Spleen (tissue), 11 donors: ENCODE data around the gene EXT2. TPM values are rescaled to one million over a fixed set of nuclear protein-coding genes. Genes with fewer than 3 reads are reported as not detected.
A peak's percentile ranks its signal among the peaks of the same experiment; 100 is the strongest.

ENCODE experiments used
- DNase-seq: peaks from one replicate; pipeline ENCODE4 v3.0.0-alpha.2; 2020
- H3K27ac ChIP-seq, 8 donors: fragments of 200-600 bp; sonication (generic) in 7 of 8; 1 replicate in 4 of 8; 2 replicates in 4 of 8; pipeline versions ENCODE4 v1.5.0 to v1.8.0; 2016 to 2021; ENCODE audit warnings: inconsistent platforms in 4 of 8, mild to moderate bottlenecking in 4 of 8, moderate library complexity in 1 of 8
- H3K27me3 ChIP-seq, 7 donors: fragments of 200-600 bp; sonication (generic) in 6 of 7; replicated peaks in 1 of 7; 1 replicate in 4 of 7; 2 replicates in 3 of 7; pipeline versions ENCODE4 v1.5.0 to v1.8.0; 2016 to 2021; ENCODE audit warnings: inconsistent platforms in 3 of 7, mild to moderate bottlenecking in 1 of 7
- H3K36me3 ChIP-seq, 6 donors: fragments of 200-600 bp; sonication (generic) in 5 of 6; 1 replicate in 4 of 6; 2 replicates in 2 of 6; pipeline versions ENCODE4 v1.5.0 to v1.8.0; 2016 to 2021; ENCODE audit warnings: inconsistent platforms in 2 of 6
- H3K4me1 ChIP-seq, 6 donors: fragments of 200-600 bp; sonication (generic) in 5 of 6; 1 replicate in 3 of 6; 2 replicates in 3 of 6; pipeline versions ENCODE4 v1.5.0 to v1.8.0; 2016 to 2021; ENCODE audit warnings: inconsistent platforms in 3 of 6
- H3K4me3 ChIP-seq, 8 donors: fragments of 200-600 bp; sonication (generic) in 7 of 8; 1 replicate in 4 of 8; 2 replicates in 4 of 8; pipeline versions ENCODE4 v1.5.0 to v1.8.0; 2016 to 2021; ENCODE audit warnings: inconsistent platforms in 4 of 8, mild to moderate bottlenecking in 4 of 8, moderate library complexity in 2 of 8
- H3K9me3 ChIP-seq, 8 donors: fragments of 200-600 bp; sonication (generic) in 7 of 8; 1 replicate in 4 of 8; 2 replicates in 4 of 8; pipeline versions ENCODE4 v1.5.0 to v1.8.0; 2016 to 2021; ENCODE audit warnings: inconsistent platforms in 4 of 8
- POLR2A ChIP-seq, 3 donors: fragments of 450-650 bp; IDR thresholded peaks; one replicate each; pipeline ENCODE4 v1.5.1; 2017; ENCODE audit warnings: antibody characterized with exemption in 3 of 3, mild to moderate bottlenecking in 1 of 3
- POLR2AphosphoS5 ChIP-seq, 3 donors: sonication (generic); formaldehyde crosslinking; IDR thresholded peaks; one replicate each; pipeline ENCODE4 v1.5.1; 2017; ENCODE audit warnings: antibody characterized with exemption in 3 of 3
- WGBS, 5 donors: extraction: QIAGEN DNeasy Blood & Tissue Kit in 3 of 5; methylation state at CpG; one replicate each; pipeline versions ENCODE4 v1.1.5 to v1.1.7; 2013 to 2018; 5-methylcytosine and 5-hydroxymethylcytosine counted together
- intact Hi-C: fragments of 100-400 bp; cut with DNase I; formaldehyde crosslinking; loops from one replicate; pipeline ENCODE4 v1.15.0; 2023; ENCODE audit warnings: low total_unique reads
- polyA plus RNA-seq, 3 donors: library from polyadenylated mRNA; stranded (reverse); fragments of 200-250 nt; gene quantifications; one replicate each; pipeline ENCODE4 v1.2.1, GENCODE V29; 2013
- total RNA-seq, 7 donors: library from RNA; depleted of rRNA in 3 of 7; stranded (reverse); fragments of >200 nt in 3 of 7; fragmentation: NEBNext Ultra II Directional in 4 of 7; extraction: Animal tissue kit (Norgen Biotek cat#: 25700) in 4 of 7; gene quantifications; one replicate each; pipeline versions ENCODE4 v1.1.0 to v1.2.1, GENCODE V29; 2016 to 2021
- TF ChIP-seq, protein P1 (sequence below), 11 experiments: fragments of 200-600 bp in 7 of 11; fragments of 450-650 bp in 4 of 11; sonication (generic) in 4 of 11; IDR thresholded peaks in 8 of 11; conservative IDR thresholded peaks in 3 of 11; 1 replicate in 7 of 11; 2 replicates in 4 of 11; pipeline versions ENCODE4 v1.4.0 to v1.8.0; 2016 to 2021; ENCODE audit warnings: antibody characterized with exemption in 11 of 11, inconsistent platforms in 4 of 11, mild to moderate bottlenecking in 1 of 11
- donor health status: healthy with polysubstance abuse.
- donor health status: DM: no; HTN: no; CAD: no; lungs with moderate emphysema.
- donor health status: DM: no; HTN: no; CAD: no.
- donor health status: Bipolar disorder and iron deficiency.
- donor health status: healthy.
- donor health status: DM: no; HTN: no; CAD: no.
- donor health status: DM: yes; HTN: yes; CAD: no.

EXT2 gene
- total and polyA plus RNA-seq, 10 donors: 10.0 to 60.1 (median 41.3) TPM

DNA sequence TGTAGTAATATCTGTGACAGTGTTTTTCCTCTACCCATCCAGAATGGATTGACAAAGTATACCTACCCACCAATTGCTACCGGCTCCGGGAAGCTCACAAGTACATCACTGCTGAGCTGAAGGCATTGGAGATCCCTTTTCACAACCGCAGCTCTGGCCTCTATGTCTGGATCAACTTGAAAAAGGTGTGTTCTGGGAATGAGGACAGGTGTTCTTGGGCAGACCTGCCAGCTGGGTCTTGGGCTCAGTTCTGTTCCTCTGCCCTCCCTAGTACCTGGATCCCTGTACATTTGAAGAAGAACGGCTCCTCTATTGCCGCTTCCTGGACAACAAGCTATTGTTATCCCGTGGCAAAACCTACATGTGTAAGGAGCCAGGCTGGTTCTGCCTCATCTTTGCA, 37.2 kb upstream of the EXT2 start:
- H3K4me1 ChIP-seq: no peaks in the 10 kb centered on the region
- no peak for DNase-seq
- 88 to 91% (median 91%) methylated on average over 6 of the region's 6 CpGs for WGBS, 5 donors
- intact Hi-C loops: no loop called here
- H3K36me3 ChIP-seq: no peaks in the 10 kb centered on the region
- no peaks in the 10 kb centered on the region for H3K9me3 ChIP-seq
- H3K27me3 ChIP-seq: no peaks in the 10 kb centered on the region
- H3K4me3 ChIP-seq: no peak overlapping the region
- TF ChIP-seq, protein P1, sequence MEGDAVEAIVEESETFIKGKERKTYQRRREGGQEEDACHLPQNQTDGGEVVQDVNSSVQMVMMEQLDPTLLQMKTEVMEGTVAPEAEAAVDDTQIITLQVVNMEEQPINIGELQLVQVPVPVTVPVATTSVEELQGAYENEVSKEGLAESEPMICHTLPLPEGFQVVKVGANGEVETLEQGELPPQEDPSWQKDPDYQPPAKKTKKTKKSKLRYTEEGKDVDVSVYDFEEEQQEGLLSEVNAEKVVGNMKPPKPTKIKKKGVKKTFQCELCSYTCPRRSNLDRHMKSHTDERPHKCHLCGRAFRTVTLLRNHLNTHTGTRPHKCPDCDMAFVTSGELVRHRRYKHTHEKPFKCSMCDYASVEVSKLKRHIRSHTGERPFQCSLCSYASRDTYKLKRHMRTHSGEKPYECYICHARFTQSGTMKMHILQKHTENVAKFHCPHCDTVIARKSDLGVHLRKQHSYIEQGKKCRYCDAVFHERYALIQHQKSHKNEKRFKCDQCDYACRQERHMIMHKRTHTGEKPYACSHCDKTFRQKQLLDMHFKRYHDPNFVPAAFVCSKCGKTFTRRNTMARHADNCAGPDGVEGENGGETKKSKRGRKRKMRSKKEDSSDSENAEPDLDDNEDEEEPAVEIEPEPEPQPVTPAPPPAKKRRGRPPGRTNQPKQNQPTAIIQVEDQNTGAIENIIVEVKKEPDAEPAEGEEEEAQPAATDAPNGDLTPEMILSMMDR (IDR thresholded peaks at IDR 0.05 in 8 of 11, conservative IDR thresholded peaks at IDR 0.05 in 3 of 11): no peak
- TF ChIP-seq POLR2AphosphoS5 (IDR thresholded peaks at IDR 0.05): no peak
- no peak for TF ChIP-seq POLR2A (IDR thresholded peaks at IDR 0.05)
- H3K27ac ChIP-seq: no peak overlapping the region

DNA sequence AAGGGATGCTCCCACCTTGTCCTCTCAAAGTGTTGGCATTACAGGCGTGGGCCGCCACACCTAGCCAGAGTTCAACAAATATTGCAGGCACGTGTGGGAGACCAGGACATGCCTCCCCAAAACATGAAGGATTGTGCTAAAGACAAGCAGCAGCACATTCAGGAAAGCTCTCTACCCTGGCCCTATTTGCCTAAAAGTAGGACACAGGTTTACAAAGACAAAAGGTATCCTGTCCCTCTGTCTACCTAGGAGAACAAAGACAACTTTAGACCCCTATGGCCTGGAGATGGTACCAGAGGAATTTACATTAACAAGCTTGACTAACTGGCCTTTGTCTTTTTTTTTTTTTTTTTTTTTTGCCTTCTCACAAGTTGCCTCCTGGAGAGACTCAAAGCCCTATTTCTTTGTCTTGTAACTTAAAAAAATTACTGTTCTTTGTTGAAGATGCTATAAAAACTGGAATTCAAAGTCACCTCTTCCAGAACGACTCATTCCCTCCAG, 30.3 kb upstream of the EXT2 start:
- Histone ChIP-seq H3K27ac (peak overlapping the region; percentile 76 to 92 (median 88)), H3K4me1 (peaks cover 10 to 27% (median 18%) of the 10 kb centered on the region in 6 donors), H3K36me3 (peaks cover 0 to 12% (median 0%) of the 10 kb centered on the region in 6 donors), H3K9me3 (no peaks in the 10 kb centered on the region), H3K27me3 (no peaks in the 10 kb centered on the region), H3K4me3 (peak overlapping the region in 4 of 8 donors; percentile 47 to 94 (median 70))
- no peak for TF ChIP-seq POLR2A (IDR thresholded peaks at IDR 0.05)
- TF ChIP-seq, protein P1 (IDR thresholded peaks at IDR 0.05 in 8 of 11, conservative IDR thresholded peaks at IDR 0.05 in 3 of 11): no peak
- no peak for TF ChIP-seq POLR2AphosphoS5 (IDR thresholded peaks at IDR 0.05)
- intact Hi-C loops: no loop called here
- 57 to 82% (median 79%) methylated on average over 4 of the region's 4 CpGs for WGBS, 5 donors
- no peak for DNase-seq

DNA sequence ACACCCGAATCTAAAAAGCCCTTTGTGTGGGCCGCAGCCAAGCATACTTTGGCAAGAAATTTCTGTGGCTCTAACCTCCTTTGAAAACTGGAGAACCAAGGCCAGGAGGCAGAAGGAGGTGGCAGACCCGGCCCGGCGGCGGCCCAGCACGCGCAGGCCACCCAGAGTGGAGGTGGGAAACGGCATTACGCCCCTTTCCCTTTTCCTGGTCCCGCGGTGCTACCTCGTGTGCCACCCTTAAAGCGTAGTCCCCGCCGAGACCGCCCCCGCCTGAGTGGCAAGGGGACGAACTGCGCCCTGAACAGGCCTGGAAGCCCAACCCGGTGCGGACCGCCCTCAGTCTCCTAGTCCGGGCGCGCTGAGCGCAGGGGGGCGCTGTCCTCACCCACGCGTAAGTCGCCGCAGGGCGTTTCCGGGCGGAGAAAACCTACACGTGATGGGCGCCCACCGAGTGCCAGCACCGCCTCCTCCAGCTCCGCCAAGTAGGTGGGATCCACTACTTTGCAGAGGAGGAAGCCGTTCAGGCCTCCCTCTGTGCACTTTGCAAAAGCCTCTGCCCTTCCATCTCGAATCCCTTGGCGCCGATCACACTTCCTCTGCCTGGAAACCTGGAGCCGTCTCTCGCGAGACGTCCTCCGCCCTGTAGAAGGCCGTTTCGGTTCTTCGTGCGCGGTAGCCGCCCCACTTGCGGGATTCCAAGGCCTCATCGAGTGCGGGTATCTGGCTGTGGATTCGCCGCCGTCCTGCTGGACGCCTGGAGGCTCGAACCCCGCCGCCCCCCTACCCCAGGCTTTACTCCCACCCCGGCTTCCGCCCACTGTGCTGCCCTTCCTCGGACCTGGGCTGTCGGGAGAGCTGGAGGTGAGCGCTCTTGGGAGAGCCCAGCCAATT, 29.4 kb upstream of the EXT2 start, which contains the start of gene ACCS:
Gene ACCS (plus strand): TSS at position 430 of the 891 bp plus-strand sequence. CDS start 1,358 bp downstream, outside the sequence.
- Histone ChIP-seq H3K27ac (peak within 1 kb of the TSS; percentile 76 to 92 (median 88)), H3K36me3 (peaks cover 0 to 19% (median 1%) of the 10 kb centered on the region in 6 donors), H3K4me1 (peaks cover 10 to 27% (median 18%) of the 10 kb centered on the region in 6 donors), H3K4me3 (peak within 1 kb of the TSS; percentile 40 to 94 (median 62)), H3K9me3 (no peaks in the 10 kb centered on the region), H3K27me3 (no peaks in the 10 kb centered on the region)
- peak; percentile 98 for DNase-seq
- TF ChIP-seq POLR2AphosphoS5 (IDR thresholded peaks at IDR 0.05) (peak; percentile 87 to 93 (median 93)), POLR2A (IDR thresholded peaks at IDR 0.05) (peak in 1 of 3 donors; percentile 68)
- TF ChIP-seq, protein P1 (IDR thresholded peaks at IDR 0.05 in 8 of 11, conservative IDR thresholded peaks at IDR 0.05 in 3 of 11): peak; percentile 82 to 95 (median 90)
- intact Hi-C loops: no loop called here
- 0 to 3% (median 1%) methylated on average over 35 to 70 of the region's 70 CpGs for WGBS, 5 donors

DNA sequence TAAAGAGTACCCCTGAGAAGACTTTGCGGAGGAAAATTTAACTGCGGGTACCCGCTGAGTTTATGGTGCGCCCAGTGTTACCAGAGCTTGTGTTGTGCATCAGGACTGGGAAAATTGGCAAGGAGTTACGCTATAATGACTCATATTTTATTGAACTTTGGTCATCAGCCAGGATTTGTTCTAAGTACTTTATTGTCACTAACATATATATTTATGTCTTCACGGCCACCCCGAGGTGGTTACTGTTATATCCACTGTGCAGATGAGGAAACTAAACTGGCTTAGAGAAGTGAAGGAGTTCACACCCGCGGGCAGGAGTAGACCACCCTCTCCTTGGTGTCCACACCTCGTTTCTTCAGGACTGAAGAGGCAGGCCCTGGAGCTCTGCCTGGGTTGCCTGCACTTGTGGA, 28.7 kb upstream of the EXT2 start:
- no peak for DNase-seq
- Histone ChIP-seq H3K4me1 (peaks cover 10 to 27% (median 18%) of the 10 kb centered on the region in 6 donors), H3K27ac (peak overlapping the region; percentile 76 to 92 (median 88)), H3K36me3 (peaks cover 0 to 25% (median 5%) of the 10 kb centered on the region in 6 donors), H3K9me3 (no peaks in the 10 kb centered on the region), H3K4me3 (peak overlapping the region; percentile 40 to 94 (median 62)), H3K27me3 (no peaks in the 10 kb centered on the region)
- TF ChIP-seq POLR2AphosphoS5 (IDR thresholded peaks at IDR 0.05): no peak
- 7 to 44% (median 39%) methylated on average over 10 of the region's 10 CpGs for WGBS, 5 donors
- intact Hi-C loops: no loop called here
